ENCODE data around the gene ARL5B.
A peak's percentile ranks its signal among the peaks of the same experiment; 100 is the strongest.

ARL5B gene

DNA sequence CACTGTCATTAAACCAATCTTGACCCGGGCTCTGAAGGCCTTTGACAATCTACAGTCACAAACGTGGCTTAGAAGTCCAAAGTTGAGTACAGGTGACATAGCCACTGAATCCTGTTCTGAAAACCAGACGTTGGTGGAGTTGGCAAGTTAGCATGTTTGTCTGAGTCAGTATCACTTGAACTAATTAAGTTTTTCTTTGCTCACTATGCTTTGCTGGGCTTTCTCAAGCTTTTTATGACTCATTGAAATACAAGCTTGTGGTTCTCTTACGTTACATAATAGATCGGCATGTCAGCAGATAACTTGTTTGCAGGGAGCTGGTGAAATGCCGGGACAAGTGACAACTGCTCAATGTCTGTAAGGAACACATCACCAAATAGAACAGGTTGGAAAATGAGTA lies 53.8 kb downstream of the ARL5B start:
- TF ChIP-seq, protein P1, sequence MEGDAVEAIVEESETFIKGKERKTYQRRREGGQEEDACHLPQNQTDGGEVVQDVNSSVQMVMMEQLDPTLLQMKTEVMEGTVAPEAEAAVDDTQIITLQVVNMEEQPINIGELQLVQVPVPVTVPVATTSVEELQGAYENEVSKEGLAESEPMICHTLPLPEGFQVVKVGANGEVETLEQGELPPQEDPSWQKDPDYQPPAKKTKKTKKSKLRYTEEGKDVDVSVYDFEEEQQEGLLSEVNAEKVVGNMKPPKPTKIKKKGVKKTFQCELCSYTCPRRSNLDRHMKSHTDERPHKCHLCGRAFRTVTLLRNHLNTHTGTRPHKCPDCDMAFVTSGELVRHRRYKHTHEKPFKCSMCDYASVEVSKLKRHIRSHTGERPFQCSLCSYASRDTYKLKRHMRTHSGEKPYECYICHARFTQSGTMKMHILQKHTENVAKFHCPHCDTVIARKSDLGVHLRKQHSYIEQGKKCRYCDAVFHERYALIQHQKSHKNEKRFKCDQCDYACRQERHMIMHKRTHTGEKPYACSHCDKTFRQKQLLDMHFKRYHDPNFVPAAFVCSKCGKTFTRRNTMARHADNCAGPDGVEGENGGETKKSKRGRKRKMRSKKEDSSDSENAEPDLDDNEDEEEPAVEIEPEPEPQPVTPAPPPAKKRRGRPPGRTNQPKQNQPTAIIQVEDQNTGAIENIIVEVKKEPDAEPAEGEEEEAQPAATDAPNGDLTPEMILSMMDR (IDR thresholded peaks at IDR 0.05; ENCODE audit: low read depth, low read length) = no peak
- DNase-seq (ENCODE audit: extremely low read depth, low read depth) = peak; percentile 64

- no peak for DNase-seq (ENCODE audit: extremely low read depth, low read depth)
- TF ChIP-seq, protein P1 (IDR thresholded peaks at IDR 0.05; ENCODE audit: low read depth, low read length) = no peak
Measured at GRCh38 chr10:18718991-18719390, 59.8 kb downstream of the ARL5B start.

GRCh38 chr10:18719811-18720210 lies 60.6 kb downstream of the ARL5B start:
- DNase-seq (ENCODE audit: extremely low read depth, low read depth) = no peak
- TF ChIP-seq, protein P1 (IDR thresholded peaks at IDR 0.05; ENCODE audit: low read depth, low read length) = no peak

- no peak for DNase-seq (ENCODE audit: extremely low read depth, low read depth)
- TF ChIP-seq, protein P1 (IDR thresholded peaks at IDR 0.05; ENCODE audit: low read depth, low read length) = no peak
Measured at GRCh38 chr10:18721067-18721466, 61.8 kb downstream of the ARL5B start.

- TF ChIP-seq, protein P1 (IDR thresholded peaks at IDR 0.05; ENCODE audit: low read depth, low read length) = no peak
- no peak for DNase-seq (ENCODE audit: extremely low read depth, low read depth)
Measured at GRCh38 chr10:18723801-18724200, 64.6 kb downstream of the ARL5B start.
